ENCODE results near the gene SLC51A. TPM values are rescaled to one million over a fixed set of nuclear protein-coding genes. Genes with fewer than 3 reads are reported as not detected.

Gene SLC51A
- total and polyA plus RNA-seq, 9 of the 15 experiments (the other 6 are each of a cell fraction or from before 2014, with no cell fraction given) = 0.35 to 0.38 TPM; not detected in 7

DNA sequence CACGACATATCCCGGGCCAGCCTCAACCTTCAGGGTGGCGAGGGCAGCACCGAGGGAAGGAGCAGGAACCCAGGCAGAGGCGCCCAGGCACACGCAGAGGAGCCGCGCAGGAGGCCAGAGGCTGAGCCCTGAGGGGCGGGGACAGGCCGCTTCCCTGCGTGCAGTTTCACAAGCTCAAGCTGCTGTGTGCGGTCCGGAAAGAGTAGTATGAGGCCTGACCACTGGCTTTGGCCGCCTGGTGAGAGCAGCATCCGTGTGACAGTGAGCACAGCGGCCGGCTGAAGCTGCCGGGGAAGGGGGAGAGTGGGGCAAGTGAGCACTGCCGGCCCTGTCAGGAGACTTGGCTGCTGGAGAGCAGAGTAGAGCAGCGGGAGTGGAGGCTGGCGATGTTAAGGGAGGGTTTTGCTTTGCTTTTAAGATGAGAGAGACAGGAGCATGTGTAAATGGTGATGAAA, 13.8 kb upstream of the SLC51A start:
- no peaks in the 10 kb centered on the region for H3K27me3 ChIP-seq (ENCODE audit: control insufficient read depth in 2 of 2, insufficient read depth in 2 of 2, low read length in 2 of 2)
- WGBS (ENCODE audit: insufficient coverage, low coverage, missing lambda C conversion rate) = 54% methylated on average over 21 of the region's 21 CpGs
- no peak for TF ChIP-seq ZNF274 (IDR thresholded peaks at IDR 0.05; ENCODE audit: borderline replicate concordance, low read depth, low read length)
- TF ChIP-seq MCM3 (IDR thresholded peaks at IDR 0.05) = no peak
- TF ChIP-seq NCOA4 (IDR thresholded peaks at IDR 0.05; ENCODE audit: partially characterized antibody) = no peak
- TF ChIP-seq ZNF263 (CRISPR knock-in tag; IDR thresholded peaks at IDR 0.05; ENCODE audit: borderline replicate concordance) = no peak
- no peak for TF ChIP-seq PHF8 (IDR thresholded peaks at IDR 0.05; ENCODE audit: borderline replicate concordance, low read length)
- TF ChIP-seq MAFF (IDR thresholded peaks at IDR 0.05; ENCODE audit: low read length) = no peak
- TF ChIP-seq, protein P1, sequence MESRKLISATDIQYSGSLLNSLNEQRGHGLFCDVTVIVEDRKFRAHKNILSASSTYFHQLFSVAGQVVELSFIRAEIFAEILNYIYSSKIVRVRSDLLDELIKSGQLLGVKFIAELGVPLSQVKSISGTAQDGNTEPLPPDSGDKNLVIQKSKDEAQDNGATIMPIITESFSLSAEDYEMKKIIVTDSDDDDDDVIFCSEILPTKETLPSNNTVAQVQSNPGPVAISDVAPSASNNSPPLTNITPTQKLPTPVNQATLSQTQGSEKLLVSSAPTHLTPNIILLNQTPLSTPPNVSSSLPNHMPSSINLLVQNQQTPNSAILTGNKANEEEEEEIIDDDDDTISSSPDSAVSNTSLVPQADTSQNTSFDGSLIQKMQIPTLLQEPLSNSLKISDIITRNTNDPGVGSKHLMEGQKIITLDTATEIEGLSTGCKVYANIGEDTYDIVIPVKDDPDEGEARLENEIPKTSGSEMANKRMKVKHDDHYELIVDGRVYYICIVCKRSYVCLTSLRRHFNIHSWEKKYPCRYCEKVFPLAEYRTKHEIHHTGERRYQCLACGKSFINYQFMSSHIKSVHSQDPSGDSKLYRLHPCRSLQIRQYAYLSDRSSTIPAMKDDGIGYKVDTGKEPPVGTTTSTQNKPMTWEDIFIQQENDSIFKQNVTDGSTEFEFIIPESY (CRISPR knock-in tag; IDR thresholded peaks at IDR 0.05) = peak; percentile 93
- no peak for TF ChIP-seq BDP1 (IDR thresholded peaks at IDR 0.05; ENCODE audit: insufficient read depth, insufficient read length)
- TF ChIP-seq, protein P2, sequence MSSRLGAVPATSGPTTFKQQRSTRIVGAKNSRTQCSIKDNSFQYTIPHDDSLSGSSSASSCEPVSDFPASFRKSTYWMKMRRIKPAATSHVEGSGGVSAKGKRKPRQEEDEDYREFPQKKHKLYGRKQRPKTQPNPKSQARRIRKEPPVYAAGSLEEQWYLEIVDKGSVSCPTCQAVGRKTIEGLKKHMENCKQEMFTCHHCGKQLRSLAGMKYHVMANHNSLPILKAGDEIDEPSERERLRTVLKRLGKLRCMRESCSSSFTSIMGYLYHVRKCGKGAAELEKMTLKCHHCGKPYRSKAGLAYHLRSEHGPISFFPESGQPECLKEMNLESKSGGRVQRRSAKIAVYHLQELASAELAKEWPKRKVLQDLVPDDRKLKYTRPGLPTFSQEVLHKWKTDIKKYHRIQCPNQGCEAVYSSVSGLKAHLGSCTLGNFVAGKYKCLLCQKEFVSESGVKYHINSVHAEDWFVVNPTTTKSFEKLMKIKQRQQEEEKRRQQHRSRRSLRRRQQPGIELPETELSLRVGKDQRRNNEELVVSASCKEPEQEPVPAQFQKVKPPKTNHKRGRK (tag; IDR thresholded peaks at IDR 0.05) = no peak
- no peak for TF ChIP-seq ARNT (IDR thresholded peaks at IDR 0.05)
- TF ChIP-seq CBFA2T3 (IDR thresholded peaks at IDR 0.05) = no peak
- peak in 1 of 2 experiments; percentile 9; a peak in 1 of 4 replicates for TF ChIP-seq NRF1 (conservative IDR thresholded peaks at IDR 0.05 in 1 of 2, IDR thresholded peaks at IDR 0.05 in 1 of 2)
- FAIRE-seq = no peak
- peaks cover 7 to 33% of the 10 kb centered on the region in 2 experiments; a peak in 4 of 5 replicates for H3K4me1 ChIP-seq (replicated peaks in 1 of 2; ENCODE audit: control insufficient read depth in 2 of 2, insufficient read depth in 2 of 2, low read length in 2 of 2)
- H3K4me2 ChIP-seq (ENCODE audit: insufficient read depth, low read length) = no peak overlapping the region; the same call in 1 of the 2 replicates
- H2AFZ ChIP-seq (ENCODE audit: low read depth, low read length) = peak overlapping the region; percentile 44; the same call in 1 of the 2 replicates
- H3K9me3 ChIP-seq (replicated peaks; ENCODE audit: control insufficient read depth, insufficient read depth, low read depth, low read length) = no peaks in the 10 kb centered on the region
- peak overlapping the region in 1 of 2 experiments; percentile 1; a peak in 2 of 4 replicates for H3K9ac ChIP-seq (ENCODE audit: insufficient read depth in 1 of 2, low read depth in 2 of 2, low read length in 2 of 2)
- no peaks in the 10 kb centered on the region for H4K20me1 ChIP-seq (replicated peaks; ENCODE audit: control insufficient read depth, insufficient read depth, low read length)
- no peaks in the 10 kb centered on the region for H3K36me3 ChIP-seq (ENCODE audit: control insufficient read depth, insufficient read depth, low read length)
- H3K9me1 ChIP-seq (ENCODE audit: control insufficient read depth, insufficient read depth, low read length) = no peaks in the 10 kb centered on the region
- intact Hi-C loops (cut with micrococcal nuclease) = no loop called here
- peak; percentile 33 for ATAC-seq
- ChIA-PET POLR2A (interaction anchor here (0.8 to 1.2 kb wide), 2 partner anchors 138 to 391 kb away, joined by 3 read pairs; partner anchors contain the start of gene MUC4), CTCF (ENCODE audit: low intra/inter-chr PET ratio) (no interaction called here)
- H3K79me2 ChIP-seq (ENCODE audit: control insufficient read depth, insufficient read depth, low read length) = no peaks in the 10 kb centered on the region
- no peak overlapping the region for H3K4me3 ChIP-seq
- no TSS peak for BruUV-seq (replicated peaks)
- no peak for DNase-seq (ENCODE audit: extremely low read depth in 1 of 4, low spot score in 3 of 4)
- no peak overlapping the region for H3K27ac ChIP-seq (ENCODE audit: extremely low read depth, low read depth, low read length)
- in situ Hi-C loops (cut with MboI) = loop anchor here (5.0 to 25.0 kb wide), 2 partner anchors 180 to 490 kb away; partner anchors contain the start of gene MUC20

Data from K562 (cell line).